ENCODE results near the gene ZNF556. TPM values are rescaled to one million over a fixed set of nuclear protein-coding genes. Genes with fewer than 3 reads are reported as not detected.

Gene ZNF556
- total and polyA plus RNA-seq, 10 of the 15 experiments (the other 5 are each of a cell fraction or from before 2014, with no cell fraction given): not detected

DNA sequence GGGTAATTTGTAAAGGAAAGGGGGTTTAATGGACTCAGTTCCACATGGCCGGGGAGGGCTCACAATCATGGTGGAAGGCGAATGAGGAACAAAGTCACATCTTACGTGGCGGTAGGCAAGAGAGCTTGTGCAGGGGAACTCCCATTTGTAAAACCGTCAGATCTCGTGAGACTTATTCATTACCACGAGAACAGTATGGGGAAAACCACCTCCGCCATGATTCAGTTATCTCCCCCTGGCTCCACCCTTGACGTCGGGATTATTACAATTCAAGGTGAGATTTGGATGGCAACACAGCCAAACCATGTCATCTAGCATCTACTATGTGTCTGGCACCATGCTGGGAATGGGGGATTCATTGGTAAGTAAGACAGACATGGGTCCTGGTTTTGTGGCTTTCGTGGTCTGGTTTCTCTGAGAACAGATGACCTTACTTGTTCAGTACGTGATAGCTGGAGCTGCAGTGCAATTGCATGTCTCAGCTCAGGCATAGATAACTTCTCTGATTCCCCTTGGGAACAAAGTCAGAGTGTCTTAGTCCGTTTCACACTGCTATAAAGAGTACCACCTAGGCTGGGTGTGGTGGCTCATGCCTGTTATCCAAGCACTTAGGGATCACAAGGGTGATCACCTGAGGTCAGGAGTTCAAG lies 39.2 kb upstream of the ZNF556 start:
- ChIA-PET SMC1A (ENCODE audit: uncharacterized antibody, unreplicated experiment) (interaction anchor here (1.4 kb wide), 1 partner anchor 29 kb away, joined by 3 read pairs; no protein-coding TSS in a partner anchor), CTCF (interaction anchor here (1.1 kb wide), 1 partner anchor 59 kb away, joined by 3 read pairs; no protein-coding TSS in a partner anchor), POLR2A (no interaction called here), RAD21 (ENCODE audit: unreplicated experiment) (interaction anchor here (0.7 kb wide), 1 partner anchor 27 kb away, joined by 3 read pairs; no protein-coding TSS in a partner anchor)
- Histone ChIP-seq H3K79me2 (ENCODE audit: control insufficient read depth, insufficient read depth, low read length) (no peaks in the 10 kb centered on the region), H3K9ac (ENCODE audit: control insufficient read depth, insufficient read depth, low read length) (no peak overlapping the region), H4K20me1 (ENCODE audit: control insufficient read depth, insufficient read depth) (no peaks in the 10 kb centered on the region), H3K4me2 (ENCODE audit: control insufficient read depth, insufficient read depth) (no peak overlapping the region), H3K4me3 (no peak overlapping the region), H3K27ac (ENCODE audit: control insufficient read depth, insufficient read depth) (no peak overlapping the region), H3K36me3 (ENCODE audit: control insufficient read depth in 2 of 2, insufficient read depth in 2 of 2, low read length in 1 of 2) (no peaks in the 10 kb centered on the region), H3K9me3 (replicated peaks; ENCODE audit: control insufficient read depth, insufficient read depth, low read length) (peaks cover 11% of the 10 kb centered on the region; the same call in 2 of the 3 replicates), H3K27me3 (replicated peaks in 1 of 2; ENCODE audit: control insufficient read depth in 2 of 2, insufficient read depth in 2 of 2, low read length in 1 of 2) (no peaks in the 10 kb centered on the region), H3K4me1 (ENCODE audit: control insufficient read depth, insufficient read depth, low read length) (no peaks in the 10 kb centered on the region), H2AFZ (ENCODE audit: control insufficient read depth, low read depth, low read length) (peak overlapping the region; percentile 45)
- intact Hi-C loops (cut with micrococcal nuclease; ENCODE audit: unreplicated experiment): no loop called here
- FAIRE-seq (no peak), ATAC-seq (peak; percentile 65), DNase-seq (ENCODE audit: low read depth, low spot score) (peak; percentile 36)
- whole genome bisulfite sequencing (ENCODE audit: insufficient coverage, insufficient replicate concordance, low lambda C conversion rate, missing lambda C conversion rate): 24% methylated on average over 13 of the region's 13 CpGs
- in situ Hi-C loops (cut with MboI): no loop called here
- no TSS peak for BruUV-seq (replicated peaks)
- TF ChIP-seq YY1 (IDR thresholded peaks at IDR 0.05; ENCODE audit: low read depth, low read length) (peak; percentile 55; the same call in 1 of the 2 replicates), NFXL1 (IDR thresholded peaks at IDR 0.05; ENCODE audit: borderline replicate concordance) (no peak), POLR2AphosphoS2 (IDR thresholded peaks at IDR 0.05; ENCODE audit: low read depth, low read length) (no peak), RUNX3 (IDR thresholded peaks at IDR 0.05; ENCODE audit: low read length) (peak; percentile 71), CHD2 (IDR thresholded peaks at IDR 0.05; ENCODE audit: borderline replicate concordance, low read depth, low read length) (peak; percentile 73; the same call in 1 of the 2 replicates), LARP7 (IDR thresholded peaks at IDR 0.05) (no peak), RCOR1 (conservative IDR thresholded peaks at IDR 0.05; ENCODE audit: low read depth, low read length) (no peak), BRCA1 (IDR thresholded peaks at IDR 0.05; ENCODE audit: low read depth, low read length) (0 out of 2 replicates have a peak, but pooled peaks have one; percentile 28), NFYA (IDR thresholded peaks at IDR 0.05; ENCODE audit: borderline replicate concordance, low read depth, low read length) (no peak), BHLHE40 (IDR thresholded peaks at IDR 0.05; ENCODE audit: borderline replicate concordance in 1 of 2, low read depth in 2 of 2, low read length in 1 of 2) (peak in 1 of 2 experiments; percentile 24; a peak in 1 of 4 replicates), IKZF1 (conservative IDR thresholded peaks at IDR 0.05) (no peak)
- TF ChIP-seq, protein P1, sequence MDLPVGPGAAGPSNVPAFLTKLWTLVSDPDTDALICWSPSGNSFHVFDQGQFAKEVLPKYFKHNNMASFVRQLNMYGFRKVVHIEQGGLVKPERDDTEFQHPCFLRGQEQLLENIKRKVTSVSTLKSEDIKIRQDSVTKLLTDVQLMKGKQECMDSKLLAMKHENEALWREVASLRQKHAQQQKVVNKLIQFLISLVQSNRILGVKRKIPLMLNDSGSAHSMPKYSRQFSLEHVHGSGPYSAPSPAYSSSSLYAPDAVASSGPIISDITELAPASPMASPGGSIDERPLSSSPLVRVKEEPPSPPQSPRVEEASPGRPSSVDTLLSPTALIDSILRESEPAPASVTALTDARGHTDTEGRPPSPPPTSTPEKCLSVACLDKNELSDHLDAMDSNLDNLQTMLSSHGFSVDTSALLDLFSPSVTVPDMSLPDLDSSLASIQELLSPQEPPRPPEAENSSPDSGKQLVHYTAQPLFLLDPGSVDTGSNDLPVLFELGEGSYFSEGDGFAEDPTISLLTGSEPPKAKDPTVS (IDR thresholded peaks at IDR 0.05; ENCODE audit: low read depth, low read length): no peak
- TF ChIP-seq, protein P2, sequence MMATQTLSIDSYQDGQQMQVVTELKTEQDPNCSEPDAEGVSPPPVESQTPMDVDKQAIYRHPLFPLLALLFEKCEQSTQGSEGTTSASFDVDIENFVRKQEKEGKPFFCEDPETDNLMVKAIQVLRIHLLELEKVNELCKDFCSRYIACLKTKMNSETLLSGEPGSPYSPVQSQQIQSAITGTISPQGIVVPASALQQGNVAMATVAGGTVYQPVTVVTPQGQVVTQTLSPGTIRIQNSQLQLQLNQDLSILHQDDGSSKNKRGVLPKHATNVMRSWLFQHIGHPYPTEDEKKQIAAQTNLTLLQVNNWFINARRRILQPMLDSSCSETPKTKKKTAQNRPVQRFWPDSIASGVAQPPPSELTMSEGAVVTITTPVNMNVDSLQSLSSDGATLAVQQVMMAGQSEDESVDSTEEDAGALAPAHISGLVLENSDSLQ (IDR thresholded peaks at IDR 0.05): 0 out of 2 replicates have a peak, but pooled peaks have one; percentile 6
- TF ChIP-seq, protein P3, sequence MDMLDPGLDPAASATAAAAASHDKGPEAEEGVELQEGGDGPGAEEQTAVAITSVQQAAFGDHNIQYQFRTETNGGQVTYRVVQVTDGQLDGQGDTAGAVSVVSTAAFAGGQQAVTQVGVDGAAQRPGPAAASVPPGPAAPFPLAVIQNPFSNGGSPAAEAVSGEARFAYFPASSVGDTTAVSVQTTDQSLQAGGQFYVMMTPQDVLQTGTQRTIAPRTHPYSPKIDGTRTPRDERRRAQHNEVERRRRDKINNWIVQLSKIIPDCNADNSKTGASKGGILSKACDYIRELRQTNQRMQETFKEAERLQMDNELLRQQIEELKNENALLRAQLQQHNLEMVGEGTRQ (IDR thresholded peaks at IDR 0.05; ENCODE audit: borderline replicate concordance, low read depth, low read length): no peak

Data from GM12878 (cell line).